ENCODE results near the gene YBX3.
A peak's percentile ranks its signal among the peaks of the same experiment; 100 is the strongest.
"Not testable (repeated sequence)": the region's sequence is repeated elsewhere in the genome, so short reads cannot be mapped to it uniquely, and the experiment has no call there.

The YBX3 gene

DNA sequence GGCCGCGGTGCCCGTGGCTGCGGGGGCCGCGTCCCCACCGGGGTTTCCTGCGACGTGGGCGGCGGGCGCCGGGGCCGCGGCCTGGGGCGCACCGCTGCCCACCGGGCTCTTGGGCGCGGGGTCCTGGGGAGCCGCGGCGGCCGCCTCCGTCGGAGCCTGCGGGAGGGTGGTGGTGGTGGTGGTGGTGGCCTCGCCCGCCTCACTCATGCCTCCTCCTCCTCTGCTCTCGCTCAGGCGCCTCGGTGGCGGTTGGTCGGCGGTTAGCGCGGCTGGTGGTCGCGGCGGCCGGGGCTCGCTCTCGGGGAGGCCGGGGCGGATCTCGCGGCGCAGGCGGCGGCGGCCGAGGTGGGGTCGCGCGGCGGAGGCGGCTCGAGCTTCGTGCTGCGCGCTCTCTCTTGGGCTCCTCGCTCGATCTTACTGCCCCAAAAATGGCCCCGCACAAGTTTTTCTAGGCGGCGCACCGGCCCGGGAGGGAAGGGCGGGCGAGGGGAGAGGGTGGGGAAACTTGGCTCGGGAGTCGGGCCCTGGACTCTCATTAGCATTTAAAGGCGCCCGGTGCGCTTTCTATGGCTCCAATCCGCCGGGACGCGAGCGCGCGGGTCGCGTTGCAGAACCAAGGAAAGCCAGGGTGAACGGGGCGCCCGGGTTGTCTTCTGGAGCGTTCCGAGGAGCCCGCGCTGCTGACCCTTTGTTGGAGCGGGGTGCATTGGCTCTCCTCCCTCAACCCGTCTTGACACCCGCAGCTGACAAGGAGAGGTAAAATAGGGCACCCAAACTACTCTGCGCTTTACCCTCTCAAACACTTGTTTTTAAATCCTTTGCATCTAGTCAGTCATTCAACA, at the start of gene YBX3:
TSS of gene YBX3 (minus strand) at position 419 of the 842 bp plus-strand sequence. CDS start at position 207, 212 bp downstream.
- no peak for DNase-seq

DNA sequence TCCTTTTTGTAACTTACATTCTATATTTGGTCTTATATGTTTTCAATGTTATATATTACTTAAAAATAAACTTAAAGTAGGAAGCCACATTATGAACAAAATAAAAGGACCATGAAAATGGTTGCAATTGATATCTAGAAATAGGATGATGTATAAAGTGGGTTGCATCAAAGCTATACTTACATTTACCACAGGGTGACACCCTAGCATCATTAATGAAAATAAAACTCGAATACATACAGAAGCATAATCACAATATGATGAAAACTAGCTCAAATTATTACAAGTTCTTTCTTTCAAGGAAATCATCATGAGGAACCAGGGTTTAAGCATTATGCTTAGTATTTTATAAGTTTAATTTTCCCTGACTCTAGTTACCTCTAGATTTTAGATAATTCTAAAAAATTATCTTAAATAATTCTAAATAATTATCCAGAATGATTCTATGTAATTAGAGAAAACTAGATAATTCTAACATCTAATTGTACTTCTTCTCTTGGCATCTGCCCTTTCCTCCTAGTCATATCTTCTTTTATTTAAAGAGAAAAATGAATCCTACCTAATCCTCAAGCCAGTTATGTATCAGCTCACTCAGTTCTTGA, 48.1 kb upstream of the YBX3 start:
- no peak for DNase-seq

DNA sequence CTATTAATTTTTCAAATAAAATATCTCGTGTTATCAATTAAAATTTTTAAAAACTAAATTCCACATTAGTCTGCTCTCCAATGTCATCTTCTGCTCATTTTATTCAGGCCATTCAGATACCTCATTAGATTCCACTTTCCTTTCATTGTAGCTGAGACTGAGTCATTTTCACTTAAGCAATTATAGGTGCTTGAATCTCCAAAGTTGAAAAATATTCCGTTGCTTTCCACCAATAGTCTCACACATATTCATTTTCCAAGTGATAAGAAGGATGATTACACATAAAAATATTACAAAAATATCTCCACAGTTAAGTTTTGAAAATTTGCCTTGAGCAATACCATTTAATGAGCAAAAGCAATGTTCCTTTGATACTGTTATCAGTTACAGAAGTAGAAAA, 36.5 kb upstream of the YBX3 start:
- DNase-seq, result no peak

DNA sequence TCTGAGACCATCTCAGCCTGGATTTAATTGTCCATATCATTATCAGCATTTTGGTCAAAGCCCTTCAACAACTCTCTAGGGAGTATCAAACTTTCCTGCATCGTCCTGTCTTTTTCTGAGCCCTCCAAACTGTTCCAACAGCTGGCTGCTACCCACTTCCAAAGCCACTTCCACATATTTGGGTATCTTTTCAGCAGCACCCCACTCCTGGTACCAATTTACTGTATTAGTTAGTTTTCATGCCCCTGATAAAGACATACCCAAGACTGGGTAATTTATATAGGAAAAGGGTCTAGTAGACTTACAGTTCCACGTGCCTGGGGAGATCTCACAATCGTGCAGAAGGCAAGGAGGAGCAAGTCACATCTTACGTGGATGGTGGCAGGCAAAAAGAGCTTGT, 33.1 kb upstream of the YBX3 start:
- no peak for DNase-seq

DNA sequence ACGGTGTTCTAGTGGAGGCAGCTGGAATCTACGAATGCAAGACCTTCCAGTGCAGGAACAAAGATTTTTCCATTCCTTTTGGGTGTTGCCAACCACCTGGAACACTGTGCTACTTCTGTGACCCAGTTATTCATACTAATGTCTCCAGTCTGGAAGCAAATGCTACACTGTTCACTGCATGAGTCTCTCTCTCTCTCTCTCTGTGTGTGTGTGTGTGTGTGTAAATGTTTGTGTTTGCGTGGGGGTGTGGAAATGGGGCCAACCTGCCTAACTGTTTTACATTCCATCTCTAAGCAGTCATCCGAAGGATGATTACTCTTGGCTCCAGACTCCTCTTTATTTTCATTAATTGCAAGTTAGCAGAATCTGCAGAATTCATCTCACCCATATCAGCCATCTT, 29.9 kb upstream of the YBX3 start:
- DNase-seq, result no peak

DNA sequence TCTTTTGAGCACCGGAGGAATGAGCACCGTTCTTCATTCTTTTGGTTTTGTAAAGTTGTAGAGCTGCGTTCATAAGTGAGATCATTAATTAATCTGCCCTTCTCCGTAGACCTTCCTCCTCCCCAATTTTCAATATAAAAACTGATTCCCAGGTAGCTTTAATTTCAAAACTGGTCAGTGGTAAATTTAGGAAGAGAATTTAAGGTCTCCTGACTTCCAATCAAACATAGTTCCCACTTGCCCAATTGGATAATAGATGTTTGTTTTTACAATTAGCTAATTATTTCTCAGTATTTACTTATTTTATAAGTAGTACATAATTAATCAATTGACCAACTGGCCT, 27.2 kb upstream of the YBX3 start:
- DNase-seq, result no peak

DNA sequence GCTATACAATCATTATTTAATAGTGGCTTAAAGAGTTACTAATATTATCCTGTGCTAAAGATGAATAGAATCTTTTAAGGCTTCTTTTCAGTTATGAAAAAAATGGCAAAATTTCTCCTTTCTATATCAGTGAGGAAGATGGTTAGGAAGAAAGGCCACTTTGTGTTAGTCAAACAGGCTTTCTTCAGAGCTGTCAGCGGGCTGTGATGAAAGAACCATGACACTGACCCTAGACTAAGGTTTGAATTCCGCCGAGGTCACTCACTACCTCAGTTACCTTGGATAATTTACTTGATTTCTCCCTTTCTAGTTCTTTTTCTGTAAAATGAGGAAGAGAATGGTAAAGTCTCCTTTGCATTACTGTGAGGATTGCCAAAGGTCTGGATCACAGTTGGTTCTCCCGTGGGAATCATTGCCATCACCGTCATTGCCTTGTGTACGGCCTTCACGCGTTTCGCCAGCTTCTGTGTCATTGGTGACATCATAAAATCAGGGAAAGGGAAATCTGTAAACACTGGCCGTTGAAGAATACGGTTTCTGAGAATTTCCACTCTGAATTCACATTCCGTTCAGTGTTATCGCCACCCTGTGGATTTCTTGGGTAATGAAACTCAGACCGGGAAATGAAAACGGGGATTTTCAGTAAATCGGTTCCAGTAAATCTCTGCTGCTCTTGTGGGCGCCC, 26.7 kb upstream of the YBX3 start:
- peak; percentile 73 for DNase-seq

DNA sequence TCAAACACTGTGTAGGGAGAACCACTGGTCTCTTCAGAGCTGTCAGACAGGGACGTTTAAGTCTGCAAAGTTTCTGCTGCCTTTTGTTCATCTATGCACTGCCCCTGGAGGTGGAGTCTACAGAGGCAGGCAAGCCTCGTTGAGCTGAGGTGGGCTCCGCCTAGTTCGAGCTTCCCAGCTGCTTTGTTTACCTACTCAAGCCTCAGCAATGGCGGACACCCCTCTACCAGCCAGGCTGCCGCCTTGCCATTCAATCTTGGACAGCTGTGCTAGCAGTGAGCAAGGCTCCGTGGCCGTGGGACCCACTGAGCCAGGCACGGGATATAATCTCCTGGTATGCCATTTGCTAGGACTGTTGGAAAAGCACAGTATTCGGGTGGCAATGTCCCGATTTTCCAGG, 24.6 kb upstream of the YBX3 start:
- DNase-seq, result no peak

DNA sequence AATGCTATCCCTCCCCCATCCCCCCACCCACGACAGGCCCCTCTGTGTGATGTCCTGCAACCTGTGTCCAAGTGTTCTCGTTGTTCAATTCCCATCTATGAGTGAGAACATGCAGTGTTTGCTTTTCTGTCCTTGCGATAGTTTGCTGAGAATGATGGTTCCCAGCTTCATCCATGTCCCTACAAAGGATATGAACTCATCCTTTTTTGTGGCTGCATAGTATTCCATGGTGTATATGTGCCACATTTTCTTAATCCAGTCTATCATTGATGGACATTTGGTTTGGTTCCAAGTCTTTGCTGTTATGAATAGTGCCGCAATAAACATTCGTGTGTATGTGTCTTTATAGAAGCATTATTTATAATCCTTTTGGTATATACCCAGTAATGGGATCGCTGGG, 20.3 kb upstream of the YBX3 start:
- DNase-seq, result not testable (repeated sequence)

DNA sequence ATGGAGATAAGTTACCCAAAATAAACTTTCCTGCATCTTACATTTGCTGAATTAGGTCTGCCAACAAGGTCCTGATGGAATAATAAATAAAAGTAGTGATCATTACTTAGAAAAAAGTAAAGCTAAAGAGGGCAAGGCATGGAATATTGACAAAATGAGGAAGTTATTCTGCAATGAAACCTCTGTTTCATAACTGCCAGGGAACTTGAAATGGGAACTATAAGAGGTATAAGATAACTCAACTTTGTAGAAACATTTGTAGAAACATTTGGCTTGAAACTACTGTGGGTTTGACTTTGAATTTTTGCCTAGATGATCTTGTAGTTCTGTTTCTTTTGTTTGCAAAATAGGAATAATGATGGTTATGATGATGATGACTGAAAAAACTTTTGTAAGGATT, 18.7 kb upstream of the YBX3 start:
- DNase-seq, result no peak

DNA sequence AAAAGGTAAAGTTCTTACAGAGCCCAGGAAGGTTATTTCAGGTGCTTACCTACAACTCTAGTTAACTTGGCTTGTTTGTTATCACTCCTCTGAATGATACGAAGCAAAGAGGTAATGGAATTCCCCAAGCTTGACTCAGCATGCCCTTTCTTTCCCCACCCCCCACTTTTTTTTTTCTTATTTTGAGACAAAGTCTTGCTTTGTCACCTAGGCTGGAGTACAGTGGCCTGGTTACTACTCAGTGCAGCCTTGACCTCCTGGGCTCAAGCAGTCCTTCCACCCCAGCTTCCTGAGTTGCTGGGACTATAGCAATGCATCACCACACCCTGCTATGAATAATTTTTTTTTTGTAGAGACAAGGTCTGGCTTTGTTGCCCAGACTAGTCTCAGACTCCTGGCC, 17.1 kb upstream of the YBX3 start:
- DNase-seq, result no peak

DNA sequence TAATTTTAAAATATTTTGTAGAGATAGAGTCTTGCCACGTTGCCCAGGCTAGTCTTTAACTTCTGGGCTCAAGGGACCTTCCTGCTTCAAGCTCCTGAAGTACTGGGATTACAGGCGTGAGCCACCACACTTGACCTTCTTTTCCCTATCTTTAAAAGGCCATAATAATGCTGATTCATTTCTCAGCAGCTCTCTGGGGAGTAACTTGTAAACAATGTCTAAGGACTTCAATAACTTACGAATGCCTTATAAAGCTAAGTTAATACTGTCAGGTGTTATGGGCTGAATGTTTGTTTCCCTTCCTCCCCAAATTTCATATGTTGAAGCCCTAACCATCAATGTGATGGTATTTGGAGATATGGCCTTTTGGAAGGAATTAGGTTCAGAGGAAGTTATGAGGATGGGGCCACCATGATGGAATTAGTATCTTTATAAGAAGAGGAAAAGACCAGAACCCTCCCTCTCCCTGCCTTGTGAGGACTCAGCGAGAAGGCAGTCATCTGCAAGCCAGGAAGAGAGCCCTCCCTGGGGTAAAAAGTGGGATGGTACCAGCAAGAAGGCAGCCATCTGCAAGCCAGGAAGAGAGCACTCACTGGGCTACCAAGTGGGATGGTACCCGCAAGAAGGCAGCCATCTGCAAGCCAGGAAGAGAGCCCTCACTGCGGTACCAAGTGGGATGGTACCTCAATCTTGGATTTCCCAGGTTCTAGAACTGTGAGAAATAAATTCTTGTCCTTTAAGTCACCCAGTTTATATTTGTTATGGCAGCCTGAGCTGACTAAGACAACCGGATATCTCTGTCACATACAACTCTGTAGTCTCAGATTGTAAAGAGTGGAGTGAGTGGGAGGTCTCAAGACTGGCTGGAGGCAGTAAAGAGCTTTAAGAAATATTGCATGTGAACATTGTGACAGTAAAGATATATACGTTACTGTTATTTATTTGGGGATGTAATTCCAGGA, 16.3 kb upstream of the YBX3 start:
- DNase-seq, result no peak

DNA sequence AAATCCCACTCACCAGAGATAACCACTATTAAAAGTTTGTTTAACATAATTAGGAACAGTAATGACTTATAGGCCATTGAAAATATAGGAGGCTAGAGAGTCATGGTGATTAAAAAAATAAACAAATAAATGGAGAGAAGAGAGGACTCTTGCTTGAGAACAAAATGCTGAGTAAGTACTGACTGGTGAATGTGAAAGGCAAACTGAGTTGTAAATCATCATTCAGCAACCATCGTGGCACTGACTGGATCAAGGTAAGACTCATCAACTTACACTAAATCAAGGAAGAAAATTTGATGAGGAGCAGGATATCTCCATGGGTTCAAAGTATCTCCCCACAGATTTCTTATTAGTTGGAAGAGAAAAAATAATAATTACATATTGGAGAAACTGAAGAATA, 14.1 kb upstream of the YBX3 start:
- DNase-seq, result no peak

DNA sequence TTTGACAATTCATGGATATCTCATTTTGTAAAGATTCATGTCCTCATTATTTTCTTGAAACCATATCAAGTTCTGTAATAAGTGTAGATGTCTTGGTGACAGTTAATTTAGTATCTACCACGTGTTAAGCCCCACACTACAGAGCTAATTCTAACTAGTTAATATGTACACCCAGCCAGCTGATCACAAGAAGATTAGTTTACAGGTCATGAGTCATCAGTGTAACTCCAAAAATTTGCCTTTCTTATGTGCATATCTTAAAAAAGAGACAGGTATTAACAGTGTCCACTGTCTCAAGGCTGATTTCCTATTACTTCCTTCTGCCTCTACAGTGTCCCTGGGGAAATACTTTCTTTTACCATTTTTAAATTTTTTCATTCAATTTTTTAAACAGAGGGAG, 13.3 kb upstream of the YBX3 start:
- no peak for DNase-seq

DNA sequence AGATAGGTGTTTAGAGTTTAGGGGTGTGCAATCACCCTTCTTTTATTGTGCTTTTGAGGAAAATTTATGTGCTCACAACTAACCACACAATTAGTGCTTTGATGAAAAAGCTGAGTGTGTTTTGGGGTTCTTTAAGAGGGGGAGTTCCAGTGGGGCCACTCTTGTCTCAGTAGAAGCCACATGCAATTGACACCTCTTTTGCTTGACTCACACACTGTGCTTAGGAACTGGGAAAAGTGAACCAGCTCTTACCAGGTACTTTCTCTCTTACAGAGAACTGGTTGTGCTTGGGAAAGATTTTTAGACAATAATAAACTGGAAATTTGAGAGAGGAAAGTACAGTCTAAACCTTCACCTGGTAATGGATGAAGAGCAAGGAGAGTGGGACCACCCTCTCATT, 12.3 kb upstream of the YBX3 start:
- no peak for DNase-seq

DNA sequence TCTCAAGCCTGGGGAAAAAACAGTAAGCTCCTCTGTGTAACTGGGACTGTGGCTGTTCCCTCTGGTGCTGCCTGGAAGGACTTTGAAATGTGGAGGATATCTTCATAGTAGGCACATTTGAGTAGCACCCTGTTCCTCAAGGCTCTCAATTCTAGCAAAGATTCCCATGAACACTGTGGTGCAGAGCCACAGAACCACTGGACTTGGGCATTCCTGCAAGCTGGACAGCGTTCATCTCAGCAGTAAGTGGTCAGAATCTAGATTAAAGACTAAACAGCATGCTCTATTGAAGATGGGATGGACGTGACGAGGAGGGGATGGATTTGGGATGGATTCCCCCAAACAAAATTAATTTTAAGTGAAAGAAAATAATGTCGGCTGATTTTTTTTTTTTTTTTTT, 9.4 kb upstream of the YBX3 start:
- no peak for DNase-seq

DNA sequence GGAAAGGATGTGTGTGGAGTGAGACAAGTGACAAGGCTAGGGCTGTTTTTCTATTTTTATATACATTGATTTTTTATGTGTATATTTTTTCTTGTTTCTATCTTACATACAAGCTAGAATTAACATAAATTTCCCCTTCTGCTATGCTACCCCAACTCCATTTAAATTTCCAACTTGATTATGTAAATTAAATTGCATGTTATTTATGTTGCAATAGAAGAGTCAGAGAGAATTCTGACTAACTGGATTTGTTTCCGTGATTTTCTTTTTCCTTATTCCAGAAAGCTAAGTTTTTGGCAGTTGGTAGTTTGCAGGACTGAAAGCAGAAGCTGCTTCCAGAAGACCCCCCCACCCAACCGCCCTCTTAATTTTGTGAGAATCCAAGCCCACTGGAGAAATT, 8.9 kb upstream of the YBX3 start:
- DNase-seq, result no peak

DNA sequence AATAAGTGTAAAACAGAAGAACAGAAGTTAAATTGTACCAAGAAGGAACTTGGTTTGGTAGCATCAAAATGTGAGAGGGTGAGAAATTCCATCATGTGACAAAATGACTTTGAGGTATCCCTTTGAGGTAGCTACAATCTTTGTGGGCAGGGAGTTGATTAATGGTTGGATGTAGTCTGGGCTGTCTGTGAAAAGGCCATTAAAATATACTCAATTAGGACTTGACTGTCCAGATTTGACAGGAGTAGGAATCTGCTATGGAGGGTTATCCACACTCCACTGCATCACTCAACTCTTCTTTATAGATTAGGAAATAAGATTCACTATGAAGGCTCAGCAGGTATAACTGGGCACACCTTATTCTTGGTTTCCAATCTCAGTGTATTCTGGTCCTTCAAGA, 7.4 kb upstream of the YBX3 start:
- DNase-seq, result no peak

DNA sequence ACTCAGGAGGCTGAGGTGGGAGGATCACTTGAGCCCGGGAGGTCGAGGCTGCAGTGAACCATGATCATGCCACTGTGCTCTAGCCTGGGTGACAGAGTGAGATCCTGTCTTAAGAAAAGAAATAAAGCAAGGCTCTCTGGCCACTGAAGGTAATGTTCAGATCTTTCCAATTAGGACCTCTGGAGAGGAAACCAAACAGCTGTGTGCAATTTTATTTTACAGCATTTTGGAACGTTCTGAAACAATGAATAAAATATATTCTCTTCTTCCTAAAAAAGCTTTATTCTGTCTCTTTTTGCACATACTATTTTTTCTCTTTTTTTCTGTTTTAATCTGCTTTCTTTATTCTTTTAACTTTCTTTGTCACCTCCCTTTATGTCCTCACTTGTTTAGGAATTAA, 5.0 kb upstream of the YBX3 start:
- no peak for DNase-seq

DNA sequence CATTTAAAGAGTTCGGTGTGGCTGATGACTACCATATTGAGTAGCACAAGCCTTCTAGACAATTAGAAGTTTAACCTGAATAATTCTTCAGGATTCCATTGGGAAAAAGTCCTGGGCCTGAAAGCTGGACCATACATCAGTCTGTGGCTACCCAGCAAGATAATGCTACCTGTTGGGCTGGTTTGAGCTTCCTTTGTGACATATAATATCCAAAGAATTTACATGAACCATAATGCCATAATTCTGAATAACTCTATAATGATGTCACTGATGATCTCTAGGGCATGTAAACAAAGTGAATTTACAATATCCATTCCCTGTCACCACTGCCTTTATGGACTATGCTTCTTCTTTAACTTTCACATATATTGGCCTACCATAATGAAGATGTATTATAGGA, 3.8 kb upstream of the YBX3 start:
- no peak for DNase-seq

DNA sequence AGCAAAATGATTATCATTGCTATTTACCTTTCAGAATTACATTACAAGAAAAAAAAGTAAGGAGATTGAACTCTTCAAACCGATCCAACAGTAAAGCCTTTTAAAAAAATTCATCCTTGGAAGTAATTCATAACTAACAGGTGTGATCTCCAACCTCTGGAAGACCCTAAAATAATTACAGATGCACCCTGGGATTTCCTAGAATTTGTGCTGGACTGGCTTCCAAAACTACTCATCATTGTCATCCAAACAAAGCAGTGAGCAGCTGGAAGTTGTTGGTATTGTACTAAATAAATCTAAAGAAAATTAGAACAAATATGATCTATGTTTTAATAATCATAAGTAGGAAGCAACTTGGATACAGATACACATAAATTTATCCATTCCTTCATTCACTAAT, 1.9 kb upstream of the YBX3 start:
- no peak for DNase-seq

DNA sequence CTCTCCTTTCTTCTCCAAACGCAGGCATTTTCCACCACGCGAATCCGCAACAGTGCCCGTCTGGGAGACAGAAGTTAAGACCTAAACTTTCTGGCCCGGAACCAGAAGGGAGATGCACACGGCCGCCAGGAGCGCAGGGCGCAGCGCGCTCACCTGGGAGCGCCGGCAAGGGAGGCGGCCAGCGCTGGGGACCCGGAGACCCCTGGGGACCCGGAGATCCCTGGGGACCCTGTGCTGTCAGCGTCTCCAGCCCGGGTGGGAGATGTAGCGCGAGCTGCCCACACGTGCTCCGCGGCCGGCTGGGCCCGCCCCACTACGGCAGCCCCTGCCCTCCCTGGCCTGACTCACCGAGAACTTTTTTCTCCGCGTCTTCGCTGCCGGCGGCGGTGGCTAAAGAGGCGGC, 620 bp downstream of the YBX3 start:
- DNase-seq, result no peak

All from NCI-H2029 treated with DMSO at 0.1 percent for 48 hours (cell line).